ENCODE results near the gene CDK8. TPM values are rescaled to one million over a fixed set of nuclear protein-coding genes. Genes with fewer than 3 reads are reported as not detected.

The CDK8 gene
- total and polyA plus RNA-seq, 9 of the 15 experiments (the other 6 are each of a cell fraction or from before 2014, with no cell fraction given): 11.3 to 33.7 (median 20.3) TPM

DNA sequence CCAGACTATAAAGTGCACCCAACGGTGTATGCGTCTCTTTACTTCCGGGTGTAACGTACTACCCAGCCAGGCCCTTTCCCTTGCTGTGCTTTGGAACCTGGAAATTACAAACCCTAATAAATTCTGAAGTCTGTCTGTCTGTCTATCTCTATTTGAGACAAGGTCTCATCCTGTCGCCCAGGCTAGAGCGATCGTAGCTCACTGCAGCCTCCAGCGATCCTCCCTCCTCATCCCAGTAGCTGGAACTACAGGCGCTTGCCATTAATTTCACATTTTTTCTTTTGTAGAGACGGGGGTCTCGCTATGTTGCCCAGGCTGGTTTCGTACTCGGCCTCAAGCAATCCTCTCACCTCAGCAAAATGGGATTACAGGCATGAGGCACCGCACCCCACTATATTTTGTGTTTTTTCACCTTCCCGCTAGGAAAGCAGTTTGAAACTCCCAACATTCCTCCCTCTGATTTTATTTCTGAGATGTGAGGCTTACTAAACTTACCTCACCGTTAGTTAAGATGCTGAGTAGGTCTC, 31.3 kb upstream of the CDK8 start (continued):
- TF ChIP-seq MLX (CRISPR knock-in tag; conservative IDR thresholded peaks at IDR 0.05) (no peak), MCM2 (IDR thresholded peaks at IDR 0.05; ENCODE audit: low read depth) (no peak), ZNF445 (CRISPR knock-in tag; IDR thresholded peaks at IDR 0.05; ENCODE audit: low read depth) (no peak), ZNF551 (CRISPR knock-in tag; IDR thresholded peaks at IDR 0.05) (no peak), TRIM24 (IDR thresholded peaks at IDR 0.05) (peak in 1 of 2 experiments; percentile 17; a peak in 1 of 4 replicates), SOX6 (IDR thresholded peaks at IDR 0.05) (no peak), SMARCE1 (IDR thresholded peaks at IDR 0.05) (no peak), ZBTB7A (IDR thresholded peaks at IDR 0.05; ENCODE audit: borderline replicate concordance, control insufficient read depth, low read depth, low read length) (no peak), PCBP1 (IDR thresholded peaks at IDR 0.05; ENCODE audit: low read depth, low read length, poor library complexity, severe bottlenecking) (no peak), SMC3 (conservative IDR thresholded peaks at IDR 0.05; ENCODE audit: insufficient read depth, low read depth, low read length) (no peak), PBX2 (CRISPR knock-in tag; IDR thresholded peaks at IDR 0.05; ENCODE audit: low read depth) (no peak), PBX2 (tag; conservative IDR thresholded peaks at IDR 0.05; ENCODE audit: low read depth) (0 out of 2 replicates have a peak, but pooled peaks have one; percentile 9), GABPA (tag; conservative IDR thresholded peaks at IDR 0.05; ENCODE audit: low read depth) (peak; percentile 83), NR2C2 (CRISPR knock-in tag; IDR thresholded peaks at IDR 0.05) (no peak), NR2C2 (tag; IDR thresholded peaks at IDR 0.05) (peak; percentile 77), ELF2 (CRISPR knock-in tag; IDR thresholded peaks at IDR 0.05) (no peak), CSDE1 (IDR thresholded peaks at IDR 0.05) (no peak), PPARD (CRISPR knock-in tag; IDR thresholded peaks at IDR 0.05) (no peak), ZEB2 (IDR thresholded peaks at IDR 0.05) (peak; percentile 6; the same call in 1 of the 2 replicates)
- TF ChIP-seq, protein P1, sequence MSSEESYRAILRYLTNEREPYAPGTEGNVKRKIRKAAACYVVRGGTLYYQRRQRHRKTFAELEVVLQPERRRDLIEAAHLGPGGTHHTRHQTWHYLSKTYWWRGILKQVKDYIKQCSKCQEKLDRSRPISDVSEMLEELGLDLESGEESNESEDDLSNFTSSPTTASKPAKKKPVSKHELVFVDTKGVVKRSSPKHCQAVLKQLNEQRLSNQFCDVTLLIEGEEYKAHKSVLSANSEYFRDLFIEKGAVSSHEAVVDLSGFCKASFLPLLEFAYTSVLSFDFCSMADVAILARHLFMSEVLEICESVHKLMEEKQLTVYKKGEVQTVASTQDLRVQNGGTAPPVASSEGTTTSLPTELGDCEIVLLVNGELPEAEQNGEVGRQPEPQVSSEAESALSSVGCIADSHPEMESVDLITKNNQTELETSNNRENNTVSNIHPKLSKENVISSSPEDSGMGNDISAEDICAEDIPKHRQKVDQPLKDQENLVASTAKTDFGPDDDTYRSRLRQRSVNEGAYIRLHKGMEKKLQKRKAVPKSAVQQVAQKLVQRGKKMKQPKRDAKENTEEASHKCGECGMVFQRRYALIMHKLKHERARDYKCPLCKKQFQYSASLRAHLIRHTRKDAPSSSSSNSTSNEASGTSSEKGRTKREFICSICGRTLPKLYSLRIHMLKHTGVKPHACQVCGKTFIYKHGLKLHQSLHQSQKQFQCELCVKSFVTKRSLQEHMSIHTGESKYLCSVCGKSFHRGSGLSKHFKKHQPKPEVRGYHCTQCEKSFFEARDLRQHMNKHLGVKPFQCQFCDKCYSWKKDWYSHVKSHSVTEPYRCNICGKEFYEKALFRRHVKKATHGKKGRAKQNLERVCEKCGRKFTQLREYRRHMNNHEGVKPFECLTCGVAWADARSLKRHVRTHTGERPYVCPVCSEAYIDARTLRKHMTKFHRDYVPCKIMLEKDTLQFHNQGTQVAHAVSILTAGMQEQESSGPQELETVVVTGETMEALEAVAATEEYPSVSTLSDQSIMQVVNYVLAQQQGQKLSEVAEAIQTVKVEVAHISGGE (CRISPR knock-in tag; IDR thresholded peaks at IDR 0.05): peak in 1 of 3 experiments; percentile 94; a peak in 2 of 6 replicates
- TF ChIP-seq, protein P2, sequence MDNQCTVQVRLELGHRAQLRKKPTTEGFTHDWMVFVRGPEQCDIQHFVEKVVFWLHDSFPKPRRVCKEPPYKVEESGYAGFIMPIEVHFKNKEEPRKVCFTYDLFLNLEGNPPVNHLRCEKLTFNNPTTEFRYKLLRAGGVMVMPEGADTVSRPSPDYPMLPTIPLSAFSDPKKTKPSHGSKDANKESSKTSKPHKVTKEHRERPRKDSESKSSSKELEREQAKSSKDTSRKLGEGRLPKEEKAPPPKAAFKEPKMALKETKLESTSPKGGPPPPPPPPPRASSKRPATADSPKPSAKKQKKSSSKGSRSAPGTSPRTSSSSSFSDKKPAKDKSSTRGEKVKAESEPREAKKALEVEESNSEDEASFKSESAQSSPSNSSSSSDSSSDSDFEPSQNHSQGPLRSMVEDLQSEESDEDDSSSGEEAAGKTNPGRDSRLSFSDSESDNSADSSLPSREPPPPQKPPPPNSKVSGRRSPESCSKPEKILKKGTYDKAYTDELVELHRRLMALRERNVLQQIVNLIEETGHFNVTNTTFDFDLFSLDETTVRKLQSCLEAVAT (IDR thresholded peaks at IDR 0.05): 0 out of 4 replicates have a peak, but pooled peaks of 1 of the 2 experiments have one; percentile 17

Data from K562 (cell line).